H9 (cell line): ENCODE measurements around the gene NTNG2. TPM values are rescaled to one million over a fixed set of nuclear protein-coding genes. Genes with fewer than 3 reads are reported as not detected.

Experiments used
- DNase-seq: peaks from one replicate; pipeline ENCODE4 v3.0.0-alpha.2; 2017
- H2AFZ ChIP-seq: one replicate; pipeline ENCODE4 v1.6.1; 2013; ENCODE audit warnings: mild to moderate bottlenecking, low read length, control low read depth, moderate library complexity
- H2AK5ac ChIP-seq: 2 replicates; pipeline ENCODE4 v1.6.1; 2013; ENCODE audit warnings: low read length, control low read depth, mixed read lengths; ENCODE audit not compliant: insufficient read length
- H2BK120ac ChIP-seq: one replicate; pipeline ENCODE4 v1.6.1; 2013; ENCODE audit warnings: low read depth, mild to moderate bottlenecking, low read length, control low read depth, inconsistent platforms; ENCODE audit not compliant: poor library complexity, severe bottlenecking
- H2BK12ac ChIP-seq: 2 replicates; pipeline ENCODE4 v1.6.1; 2013; ENCODE audit warnings: low read length, control low read depth, mixed read lengths, low read depth; ENCODE audit not compliant: insufficient read length
- H2BK15ac ChIP-seq: 2 replicates; pipeline ENCODE4 v1.6.1; 2013; ENCODE audit warnings: low read depth, low read length, control low read depth
- H2BK20ac ChIP-seq: one replicate; pipeline ENCODE4 v1.6.1; 2013; ENCODE audit warnings: low read depth, mild to moderate bottlenecking, low read length, control low read depth, inconsistent platforms; ENCODE audit not compliant: poor library complexity, severe bottlenecking
- H2BK5ac ChIP-seq: 2 replicates; pipeline ENCODE4 v1.6.1; 2013; ENCODE audit warnings: low read length, control low read depth, mixed read lengths; ENCODE audit not compliant: insufficient read length
- H3K14ac ChIP-seq: 2 replicates; pipeline ENCODE4 v1.6.1; 2013; ENCODE audit warnings: low read length, control low read depth; ENCODE audit not compliant: insufficient read depth
- H3K18ac ChIP-seq: 2 replicates; pipeline ENCODE4 v1.6.1; 2013; ENCODE audit warnings: low read depth, mild to moderate bottlenecking, mixed read lengths, low read length, control low read depth; ENCODE audit not compliant: insufficient read length
- H3K23ac ChIP-seq: 2 replicates; pipeline ENCODE4 v1.6.1; 2013; ENCODE audit warnings: low read length, control low read depth, mixed read lengths, low read depth; ENCODE audit not compliant: insufficient read length
- H3K23me2 ChIP-seq: 2 replicates; pipeline ENCODE4 v1.6.1; 2013; ENCODE audit warnings: low read depth, mild to moderate bottlenecking, mixed read lengths, low read length, control low read depth; ENCODE audit not compliant: insufficient read length, poor library complexity, severe bottlenecking
- H3K27ac ChIP-seq: 2 replicates; pipeline ENCODE4 v1.5.1; 2013; ENCODE audit warnings: low read length, control low read depth, mixed read lengths, low read depth; ENCODE audit not compliant: insufficient read length
- H3K27me3 ChIP-seq: 2 replicates; pipeline ENCODE4 v1.6.1; 2013; ENCODE audit warnings: low read length, control low read depth, inconsistent platforms; ENCODE audit not compliant: insufficient read depth
- H3K4ac ChIP-seq: 2 replicates; pipeline ENCODE4 v1.6.1; 2013; ENCODE audit warnings: low read depth, mild to moderate bottlenecking, control low read depth, inconsistent platforms, low read length, moderate library complexity
- H3K4me1 ChIP-seq: 2 replicates; pipeline ENCODE4 v1.6.1; 2013; ENCODE audit warnings: low read length, control low read depth, inconsistent platforms; ENCODE audit not compliant: insufficient read depth
- H3K4me2 ChIP-seq: 2 replicates; pipeline ENCODE4 v1.6.1; 2013; ENCODE audit warnings: low read length, control low read depth, mixed read lengths; ENCODE audit not compliant: insufficient read length, insufficient read depth
- H3K56ac ChIP-seq: 2 replicates; pipeline ENCODE4 v1.6.1; 2013; ENCODE audit warnings: low read depth, mild to moderate bottlenecking, mixed read lengths, low read length, control low read depth; ENCODE audit not compliant: insufficient read length
- H3K79me1 ChIP-seq: 2 replicates; pipeline ENCODE4 v1.6.1; 2013; ENCODE audit warnings: low read depth, mild to moderate bottlenecking, moderate library complexity, low read length, control low read depth, inconsistent platforms; ENCODE audit not compliant: insufficient read depth, poor library complexity, severe bottlenecking
- H3K79me2 ChIP-seq: 2 replicates; pipeline ENCODE4 v1.6.1; 2013; ENCODE audit warnings: low read length, control low read depth, inconsistent platforms; ENCODE audit not compliant: insufficient read depth
- H3K9ac ChIP-seq: 2 replicates; pipeline ENCODE4 v1.6.1; 2013; ENCODE audit warnings: low read length, control low read depth, mixed read lengths; ENCODE audit not compliant: insufficient read length; ENCODE audit errors: extremely low read depth
- H3K9me3 ChIP-seq: one replicate; pipeline ENCODE4 v1.6.1; 2013; ENCODE audit warnings: low read depth, low read length, inconsistent platforms; ENCODE audit not compliant: control insufficient read depth
- H3T11ph ChIP-seq: one replicate; pipeline ENCODE4 v1.6.1; 2013; ENCODE audit warnings: mild to moderate bottlenecking, low read length, control low read depth, inconsistent platforms
- H4K20me1 ChIP-seq: one replicate; pipeline ENCODE4 v1.6.1; 2013; ENCODE audit not compliant: control insufficient read depth, insufficient read length, insufficient read depth
- H4K5ac ChIP-seq: 2 replicates; pipeline ENCODE4 v1.6.1; 2013; ENCODE audit warnings: low read depth, mild to moderate bottlenecking, mixed read lengths, low read length, control low read depth; ENCODE audit not compliant: insufficient read length
- H4K8ac ChIP-seq: replicated peaks from 2 replicates; pipeline ENCODE4 v1.6.1; 2013; ENCODE audit warnings: low read length, control low read depth, mixed read lengths, low read depth; ENCODE audit not compliant: insufficient read length
- H4K91ac ChIP-seq: 2 replicates; pipeline ENCODE4 v1.6.1; 2013; ENCODE audit warnings: low read depth, mild to moderate bottlenecking, moderate library complexity, mixed read lengths, low read length, control low read depth; ENCODE audit not compliant: insufficient read length
- H3K27ac Mint-ChIP-seq, 3 experiments: 2 replicates in 2 of 3; 3 replicates in 1 of 3; pipeline ENCODE4 v1.8.0; 2020 to 2021; ENCODE audit warnings: mixed read lengths in 3 of 3, mild to moderate bottlenecking in 1 of 3, moderate library complexity in 1 of 3
- H3K27me3 Mint-ChIP-seq: 2 replicates; pipeline ENCODE4 v1.8.0; 2021; ENCODE audit warnings: low read depth, mild to moderate bottlenecking, moderate library complexity, mixed read lengths
- H3K36me3 Mint-ChIP-seq, 3 experiments: 2 replicates in 2 of 3; 3 replicates in 1 of 3; pipeline ENCODE4 v1.8.0; 2020 to 2021; ENCODE audit warnings: low read depth in 3 of 3, mixed read lengths in 3 of 3; ENCODE audit not compliant: insufficient read depth in 1 of 3
- H3K4me1 Mint-ChIP-seq, 2 experiments: 2 replicates each; pipeline ENCODE4 v1.8.0; 2020; ENCODE audit warnings: mixed read lengths in 2 of 2
- H3K4me3 Mint-ChIP-seq, 2 experiments: 2 replicates in 1 of 2; 3 replicates in 1 of 2; pipeline ENCODE4 v1.8.0; 2020 to 2021; ENCODE audit warnings: mild to moderate bottlenecking in 2 of 2, mixed read lengths in 2 of 2, moderate library complexity in 1 of 2
- H3K9me3 Mint-ChIP-seq, 2 experiments: 2 replicates in 1 of 2; 3 replicates in 1 of 2; pipeline ENCODE4 v1.8.0; 2020; ENCODE audit warnings: mild to moderate bottlenecking in 2 of 2, mixed read lengths in 2 of 2, moderate library complexity in 1 of 2
- WGBS: extraction: QIAGEN DNeasy Blood & Tissue Kit; methylation state at CpG from one replicate; pipeline ENCODE4 v1.1.7; 2013; ENCODE audit warnings: missing lambda C conversion rate, low lambda C conversion rate, mixed read lengths; ENCODE audit not compliant: insufficient read length; ENCODE audit errors: extremely low coverage; 5-methylcytosine and 5-hydroxymethylcytosine counted together
- total RNA-seq: library from RNA; stranded (reverse); gene quantifications from 2 replicates; pipeline ENCODE4 v1.2.1, GENCODE V29; 2021
- TF ChIP-seq, protein P1 (sequence below): fragments of 200-600 bp; sonication (generic); conservative IDR thresholded peaks from 3 replicates; pipeline ENCODE4 v1.8.0; 2021; ENCODE audit warnings: antibody characterized with exemption, mild to moderate bottlenecking

The NTNG2 gene
- total RNA-seq, 1 experiment from 2014 or later, result 0.52 TPM

DNA sequence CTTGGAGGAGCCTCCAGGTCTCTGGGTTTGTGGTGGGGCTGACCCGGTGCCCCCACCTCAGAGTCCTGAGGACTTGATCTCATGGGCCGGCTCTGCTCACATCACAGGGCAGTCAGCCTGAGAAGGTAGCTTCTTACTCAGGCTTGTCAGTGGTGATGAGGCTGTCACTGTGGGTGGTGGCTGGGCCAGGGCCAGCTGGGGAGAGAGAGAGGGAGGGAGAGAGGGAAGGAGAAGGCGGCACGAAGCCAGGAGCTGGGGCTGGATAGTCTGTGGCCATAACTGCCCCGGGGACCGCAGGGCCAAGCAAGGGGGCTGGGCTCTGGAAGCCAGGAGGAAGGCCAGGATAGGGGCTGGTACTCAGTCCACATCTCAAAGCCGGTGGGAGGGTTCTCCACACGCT is 6.5 kb downstream of the NTNG2 start:
- Mint-ChIP-seq H3K4me1 (peaks cover 2 to 42% of the 10 kb centered on the region in 2 experiments), H3K4me3 (no peak overlapping the region), H3K27ac (no peak overlapping the region), H3K27me3 (peaks cover 70% of the 10 kb centered on the region), H3K36me3 (no peaks in the 10 kb centered on the region), H3K9me3 (no peaks in the 10 kb centered on the region; a peak in 2 of 5 replicates)
- H3T11ph ChIP-seq, result no peak overlapping the region
- no peak overlapping the region for H3K18ac ChIP-seq
- no peak overlapping the region for H2BK120ac ChIP-seq
- no peak overlapping the region for H3K9ac ChIP-seq
- H3K23ac ChIP-seq, result no peak overlapping the region
- H4K8ac ChIP-seq, result no peak overlapping the region
- H3K27ac ChIP-seq, result no peak overlapping the region
- no peak overlapping the region for H4K91ac ChIP-seq
- no peak overlapping the region for H2AFZ ChIP-seq
- no peaks in the 10 kb centered on the region for H4K20me1 ChIP-seq
- TF ChIP-seq, protein P1, sequence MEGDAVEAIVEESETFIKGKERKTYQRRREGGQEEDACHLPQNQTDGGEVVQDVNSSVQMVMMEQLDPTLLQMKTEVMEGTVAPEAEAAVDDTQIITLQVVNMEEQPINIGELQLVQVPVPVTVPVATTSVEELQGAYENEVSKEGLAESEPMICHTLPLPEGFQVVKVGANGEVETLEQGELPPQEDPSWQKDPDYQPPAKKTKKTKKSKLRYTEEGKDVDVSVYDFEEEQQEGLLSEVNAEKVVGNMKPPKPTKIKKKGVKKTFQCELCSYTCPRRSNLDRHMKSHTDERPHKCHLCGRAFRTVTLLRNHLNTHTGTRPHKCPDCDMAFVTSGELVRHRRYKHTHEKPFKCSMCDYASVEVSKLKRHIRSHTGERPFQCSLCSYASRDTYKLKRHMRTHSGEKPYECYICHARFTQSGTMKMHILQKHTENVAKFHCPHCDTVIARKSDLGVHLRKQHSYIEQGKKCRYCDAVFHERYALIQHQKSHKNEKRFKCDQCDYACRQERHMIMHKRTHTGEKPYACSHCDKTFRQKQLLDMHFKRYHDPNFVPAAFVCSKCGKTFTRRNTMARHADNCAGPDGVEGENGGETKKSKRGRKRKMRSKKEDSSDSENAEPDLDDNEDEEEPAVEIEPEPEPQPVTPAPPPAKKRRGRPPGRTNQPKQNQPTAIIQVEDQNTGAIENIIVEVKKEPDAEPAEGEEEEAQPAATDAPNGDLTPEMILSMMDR, result no peak
- H3K56ac ChIP-seq, result no peak overlapping the region
- peaks cover 23% of the 10 kb centered on the region; the same call in 1 of the 2 replicates for H3K27me3 ChIP-seq
- no CpG with 5 or more reads among the region's 8 CpGs for WGBS
- H3K4me2 ChIP-seq, result no peak overlapping the region
- H3K4me1 ChIP-seq, result no peaks in the 10 kb centered on the region
- no peaks in the 10 kb centered on the region for H3K79me1 ChIP-seq
- no peak overlapping the region for H2AK5ac ChIP-seq
- no peak overlapping the region for H2BK20ac ChIP-seq
- H2BK12ac ChIP-seq, result no peak overlapping the region
- no peak overlapping the region for H3K4ac ChIP-seq
- no peaks in the 10 kb centered on the region for H3K23me2 ChIP-seq
- H3K14ac ChIP-seq, result no peak overlapping the region; the same call in 1 of the 2 replicates
- H3K79me2 ChIP-seq, result no peaks in the 10 kb centered on the region
- no peak overlapping the region for H2BK15ac ChIP-seq
- no peak for DNase-seq
- no peaks in the 10 kb centered on the region for H3K9me3 ChIP-seq
- no peak overlapping the region for H2BK5ac ChIP-seq
- no peak overlapping the region for H4K5ac ChIP-seq
